ENCODE results near the gene GMEB2.

Gene GMEB2

GRCh38 chr20:63667858-63668257 is 41.0 kb upstream of the GMEB2 start:
- CTCF ChIA-PET, result interaction anchor here (1.0 to 1.6 kb wide), 3 partner anchors 10 to 26 kb away, joined by 3 read pairs; partner anchors contain the start of gene RTEL1

DNA sequence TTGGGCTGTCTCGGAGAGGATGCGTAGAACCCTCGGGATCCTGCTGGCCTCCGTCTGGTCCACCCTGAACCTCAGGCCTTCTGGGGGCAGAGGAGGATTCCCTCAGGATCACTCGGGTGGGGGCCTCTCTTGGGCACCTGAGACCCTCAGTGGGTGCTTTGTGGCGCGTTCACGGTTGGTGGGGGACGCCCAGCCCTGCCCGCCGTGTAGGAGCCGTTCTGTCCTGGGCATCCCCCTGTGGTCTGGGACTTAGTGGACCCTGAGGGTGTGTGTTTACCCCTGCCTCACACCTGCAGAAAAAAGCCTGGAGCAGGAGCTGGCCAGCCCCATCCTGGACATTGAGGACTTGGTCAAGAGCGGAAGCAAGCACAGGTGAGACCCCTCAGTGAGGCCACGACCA is 38.8 kb upstream of the GMEB2 start:
- ChIA-PET POLR2A (no interaction called here), CTCF (interaction anchor here (0.8 to 1.9 kb wide), 4 partner anchors 42 to 392 kb away, joined by 3 to 5 read pairs (median 3); partner anchors contain the start of genes ARFRP1 and ZGPAT)
- TF ChIP-seq, protein P1, sequence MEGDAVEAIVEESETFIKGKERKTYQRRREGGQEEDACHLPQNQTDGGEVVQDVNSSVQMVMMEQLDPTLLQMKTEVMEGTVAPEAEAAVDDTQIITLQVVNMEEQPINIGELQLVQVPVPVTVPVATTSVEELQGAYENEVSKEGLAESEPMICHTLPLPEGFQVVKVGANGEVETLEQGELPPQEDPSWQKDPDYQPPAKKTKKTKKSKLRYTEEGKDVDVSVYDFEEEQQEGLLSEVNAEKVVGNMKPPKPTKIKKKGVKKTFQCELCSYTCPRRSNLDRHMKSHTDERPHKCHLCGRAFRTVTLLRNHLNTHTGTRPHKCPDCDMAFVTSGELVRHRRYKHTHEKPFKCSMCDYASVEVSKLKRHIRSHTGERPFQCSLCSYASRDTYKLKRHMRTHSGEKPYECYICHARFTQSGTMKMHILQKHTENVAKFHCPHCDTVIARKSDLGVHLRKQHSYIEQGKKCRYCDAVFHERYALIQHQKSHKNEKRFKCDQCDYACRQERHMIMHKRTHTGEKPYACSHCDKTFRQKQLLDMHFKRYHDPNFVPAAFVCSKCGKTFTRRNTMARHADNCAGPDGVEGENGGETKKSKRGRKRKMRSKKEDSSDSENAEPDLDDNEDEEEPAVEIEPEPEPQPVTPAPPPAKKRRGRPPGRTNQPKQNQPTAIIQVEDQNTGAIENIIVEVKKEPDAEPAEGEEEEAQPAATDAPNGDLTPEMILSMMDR (IDR thresholded peaks at IDR 0.05; ENCODE audit: control extremely low read depth, extremely low read depth, low read depth, missing control alignments), result no peak
- no peak for DNase-seq (ENCODE audit: extremely low spot score)

More at GRCh38 chr20:63667858-63668257, 41.0 kb upstream of the GMEB2 start:
- POLR2A ChIA-PET, result interaction anchor here (0.5 kb wide), 1 partner anchor 1168 kb away, joined by 3 read pairs; no protein-coding TSS in a partner anchor
- no peak for DNase-seq (ENCODE audit: extremely low spot score)
- TF ChIP-seq, protein P1 (IDR thresholded peaks at IDR 0.05; ENCODE audit: control extremely low read depth, extremely low read depth, low read depth, missing control alignments), result no peak

DNA sequence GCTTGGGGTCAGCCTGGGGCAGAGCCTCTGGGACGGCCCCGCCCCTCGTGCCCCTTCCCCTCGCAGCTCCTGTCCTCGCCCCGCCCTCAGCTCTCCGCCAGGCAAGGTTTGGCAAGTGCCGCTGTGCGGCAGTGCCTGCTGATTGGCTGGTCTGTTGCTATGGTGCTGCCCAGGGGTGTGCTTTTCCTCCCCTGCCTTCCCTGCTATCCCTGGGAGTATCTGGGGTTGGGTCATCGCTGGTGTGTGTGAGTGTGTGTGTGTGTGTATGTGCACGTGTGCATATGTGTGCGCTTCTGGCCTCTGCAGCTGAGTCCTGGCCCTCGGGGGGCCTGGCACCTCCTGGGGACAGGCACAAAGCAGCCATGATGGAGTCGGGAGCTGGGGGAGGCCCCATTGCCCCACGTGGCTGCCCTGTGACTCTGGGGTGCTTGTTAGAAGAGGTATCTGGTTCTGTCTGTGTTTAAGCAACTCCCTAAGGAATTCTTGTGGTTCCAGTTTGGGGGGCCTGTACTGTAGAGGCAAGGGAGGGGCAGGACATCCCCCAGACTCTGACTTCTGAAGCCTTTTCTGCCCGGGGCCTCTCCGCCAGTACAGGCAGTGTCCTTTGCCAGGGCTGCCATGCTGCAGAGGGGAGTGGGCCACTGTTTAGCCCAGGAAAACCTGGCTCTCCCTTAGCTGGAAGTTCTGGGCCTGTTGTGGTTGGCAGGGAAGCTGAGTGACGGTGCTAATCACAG is 38.1 kb upstream of the GMEB2 start:
- ChIA-PET CTCF (interaction anchor here (0.9 to 1.7 kb wide), 3 partner anchors 10 to 127 kb away, joined by 3 read pairs; partner anchors contain the start of gene PTK6), POLR2A (no interaction called here)
- DNase-seq (ENCODE audit: extremely low spot score), result no peak
- TF ChIP-seq, protein P1 (IDR thresholded peaks at IDR 0.05; ENCODE audit: control extremely low read depth, extremely low read depth, low read depth, missing control alignments), result no peak

DNA sequence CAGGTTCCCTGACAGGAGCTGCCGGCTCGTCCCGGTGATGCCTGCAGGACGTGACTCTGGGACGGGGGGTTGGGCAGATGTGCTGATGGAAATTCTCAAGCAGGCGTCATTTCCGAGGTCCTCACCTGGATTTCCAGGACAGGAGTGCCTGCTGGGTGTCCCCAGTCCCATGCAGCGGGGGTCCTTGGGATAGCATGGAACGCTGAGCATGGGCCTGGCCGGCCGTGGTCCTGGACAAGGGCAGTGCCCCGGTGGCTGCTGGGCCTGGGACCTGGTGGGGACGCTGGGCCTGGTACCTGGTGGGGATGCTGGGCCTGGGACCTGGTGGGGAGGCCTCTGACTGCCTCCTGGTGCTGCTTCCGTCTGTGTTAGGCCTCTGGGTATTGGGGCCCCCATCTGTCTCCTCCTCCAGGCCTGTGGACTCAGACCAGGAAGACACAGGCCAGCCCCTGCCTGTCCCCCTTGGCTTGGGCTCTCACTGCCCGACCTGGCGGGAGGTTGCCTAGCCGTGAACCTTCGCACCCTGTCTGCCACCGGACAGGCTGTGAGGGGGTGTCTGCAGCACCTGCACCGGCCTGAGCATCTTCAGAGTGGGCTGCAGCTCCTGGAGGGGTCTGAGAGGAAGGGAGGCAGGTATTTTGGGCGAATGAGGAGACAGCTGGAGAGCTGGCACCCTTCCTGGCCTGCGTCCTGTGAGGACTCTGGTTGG is 37.4 kb upstream of the GMEB2 start:
- CTCF ChIA-PET, result interaction anchor here (0.9 to 1.7 kb wide), 3 partner anchors 11 to 127 kb away, joined by 3 read pairs; partner anchors contain the start of gene PTK6
- TF ChIP-seq, protein P1 (IDR thresholded peaks at IDR 0.05; ENCODE audit: control extremely low read depth, extremely low read depth, low read depth, missing control alignments), result no peak
- POLR2A ChIA-PET, result no interaction called here
- no peak for DNase-seq (ENCODE audit: extremely low spot score)

DNA sequence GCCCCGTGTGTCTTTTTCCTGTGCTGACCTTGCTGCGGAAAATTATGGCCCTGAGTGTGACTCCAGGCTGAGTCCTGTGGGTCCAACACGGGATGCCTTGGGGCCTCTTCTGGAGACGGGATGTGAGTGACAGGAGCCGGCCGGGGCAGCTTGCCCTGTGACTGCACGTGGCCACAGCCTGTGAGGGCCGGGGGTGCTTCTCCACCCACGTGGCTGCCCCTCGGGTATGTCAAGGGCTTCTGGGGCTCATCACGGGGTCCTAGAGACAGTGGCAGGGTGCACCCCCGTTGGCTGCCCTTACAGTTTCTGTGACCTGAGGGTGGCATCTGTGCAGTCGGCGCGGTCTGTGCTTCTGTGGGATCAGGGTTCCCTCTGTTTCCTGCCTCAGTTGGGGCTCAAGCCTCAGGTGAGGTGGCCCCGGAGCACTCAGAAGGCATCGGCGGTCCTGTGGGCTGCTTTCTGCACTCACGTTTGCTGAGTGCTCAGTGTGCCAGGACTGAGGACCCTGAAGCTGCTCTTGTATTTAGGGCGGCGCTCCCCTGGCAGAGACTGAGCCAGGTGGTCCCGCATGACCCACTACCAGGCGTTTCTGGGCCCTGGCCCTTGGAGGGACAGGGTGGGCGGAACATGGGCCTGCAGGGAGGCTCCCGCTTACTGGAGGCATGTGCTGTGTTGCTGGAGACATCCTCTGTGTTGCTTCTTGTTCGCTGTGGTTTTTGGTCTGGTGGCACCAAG is 36.6 kb upstream of the GMEB2 start:
- CTCF ChIA-PET, result no interaction called here
- POLR2A ChIA-PET, result no interaction called here
- no peak for DNase-seq (ENCODE audit: extremely low spot score)
- TF ChIP-seq, protein P1 (IDR thresholded peaks at IDR 0.05; ENCODE audit: control extremely low read depth, extremely low read depth, low read depth, missing control alignments), result no peak

GRCh38 chr20:63662813-63663189 is 35.9 kb upstream of the GMEB2 start:
- no peak for DNase-seq (ENCODE audit: extremely low spot score)
- POLR2A ChIA-PET, result no interaction called here
- TF ChIP-seq, protein P1 (IDR thresholded peaks at IDR 0.05; ENCODE audit: control extremely low read depth, extremely low read depth, low read depth, missing control alignments), result no peak
- CTCF ChIA-PET, result interaction anchor here (1.2 kb wide), 1 partner anchor 21 kb away, joined by 3 read pairs; no protein-coding TSS in a partner anchor
